GM12878 (cell line): ENCODE results near the gene BLOC1S3. TPM values are rescaled to one million over a fixed set of nuclear protein-coding genes. Genes with fewer than 3 reads are reported as not detected.

Source experiments
- ATAC-seq: fragments of 200-7000 bp; cut with Tn5 transposase; 3 replicates; pipeline ENCODE4 v1.9.1; 2020; ENCODE audit warnings: mild to moderate bottlenecking, moderate library complexity
- BruUV-seq: library from RNA; stranded (reverse); fragments of 400-500 nt; replicated peaks from 2 replicates; lab custom pipeline; 2021; lab: Mats Ljungman, UMichigan
- CTCF ChIA-PET: fragments of 300-600 bp; sonication (Branson Sonifier 250); formaldehyde crosslinking; extraction: SDS; loops from one replicate; lab custom pipeline; 2021; ENCODE audit warnings: inconsistent platforms; lab: Yijun Ruan, JAX
- POLR2A ChIA-PET: fragments of 350-600 bp; formaldehyde crosslinking; extraction: SDS; loops from one replicate; lab custom pipeline; 2021; ENCODE audit warnings: inconsistent platforms; lab: Charles Lee
- RAD21 ChIA-PET: fragments of 300-600 bp; sonication (Branson Sonifier 250); formaldehyde crosslinking; loops from one replicate; lab custom pipeline; 2023; ENCODE audit warnings: antibody characterized with exemption; ENCODE audit not compliant: unreplicated experiment; lab: Charles Lee
- SMC1A ChIA-PET: fragments of 300-600 bp; sonication (Branson Sonifier 250); formaldehyde crosslinking; loops from one replicate; lab custom pipeline; 2023; ENCODE audit not compliant: unreplicated experiment, uncharacterized antibody; lab: Charles Lee
- DNase-seq: peaks from one replicate; pipeline ENCODE4 v3.0.0-alpha.2; 2011; ENCODE audit warnings: low read depth, low spot score
- FAIRE-seq: peaks from 3 replicates; lab custom pipeline; 2011; peaks lifted over from hg19 to GRCh38; lab: Jason Lieb, UNC
- H2AFZ ChIP-seq: 2 replicates; pipeline ENCODE4 v1.6.0; 2011; ENCODE audit warnings: low read depth, low read length, control low read depth; ENCODE audit not compliant: control insufficient read depth
- H3K27ac ChIP-seq: 2 replicates; pipeline ENCODE4 v1.5.1; 2011; ENCODE audit warnings: control low read depth; ENCODE audit not compliant: control insufficient read depth, insufficient read depth
- H3K27me3 ChIP-seq, 2 experiments: replicated peaks in 1 of 2; 2 replicates each; pipeline versions ENCODE4 v1.6.0 to v1.6.1; 2011; ENCODE audit warnings: low read length in 1 of 2; ENCODE audit not compliant: control insufficient read depth in 2 of 2, insufficient read depth in 2 of 2
- H3K36me3 ChIP-seq, 2 experiments: 2 replicates each; pipeline ENCODE4 v1.5.1; 2011; ENCODE audit warnings: low read length in 1 of 2; ENCODE audit not compliant: control insufficient read depth in 2 of 2, insufficient read depth in 2 of 2
- H3K4me1 ChIP-seq: 2 replicates; pipeline ENCODE4 v1.6.1; 2011; ENCODE audit warnings: mild to moderate bottlenecking, low read length, moderate library complexity, mixed read lengths; ENCODE audit not compliant: control insufficient read depth, insufficient read depth
- H3K4me2 ChIP-seq: 2 replicates; pipeline ENCODE4 v1.6.0; 2011; ENCODE audit warnings: control low read depth; ENCODE audit not compliant: control insufficient read depth, insufficient read depth
- H3K4me3 ChIP-seq: fragments of 200-600 bp; sonication (generic); 2 replicates; pipeline ENCODE4 v1.5.1; 2016
- H3K79me2 ChIP-seq: 2 replicates; pipeline ENCODE4 v1.6.0; 2011; ENCODE audit warnings: low read length; ENCODE audit not compliant: control insufficient read depth, insufficient read depth
- H3K9ac ChIP-seq: 2 replicates; pipeline ENCODE4 v1.8.0; 2011; ENCODE audit warnings: low read length, control low read depth, mixed read lengths; ENCODE audit not compliant: control insufficient read depth, insufficient read depth
- H3K9me3 ChIP-seq: replicated peaks from 3 replicates; pipeline ENCODE4 v1.5.1; 2011; ENCODE audit warnings: mild to moderate bottlenecking, low read length; ENCODE audit not compliant: control insufficient read depth, insufficient read depth
- H4K20me1 ChIP-seq: 2 replicates; pipeline ENCODE4 v1.6.0; 2011; ENCODE audit not compliant: control insufficient read depth, insufficient read depth
- BMI1 ChIP-seq: fragments of 450-650 bp; IDR thresholded peaks from 2 replicates; pipeline ENCODE4 v1.6.1; 2016; ENCODE audit warnings: mild to moderate bottlenecking, moderate library complexity, borderline replicate concordance
- BRCA1 ChIP-seq: IDR thresholded peaks from 2 replicates; pipeline ENCODE4 v1.6.1; 2011; ENCODE audit warnings: low read depth, low read length, improper control_type of control experiment
- CEBPZ ChIP-seq: fragments of 150-350 bp; IDR thresholded peaks from 2 replicates; pipeline ENCODE4 v1.6.1; 2016; ENCODE audit warnings: low read depth, low read length
- CHD2 ChIP-seq: IDR thresholded peaks from 2 replicates; pipeline ENCODE4 v1.6.1; 2011; ENCODE audit warnings: low read depth, low read length, improper control_type of control experiment, borderline replicate concordance
- EGR1 ChIP-seq, 2 experiments: IDR thresholded peaks; 1 replicate in 1 of 2; 2 replicates in 1 of 2; pipeline ENCODE4 v1.6.1; 2011 to 2012; ENCODE audit warnings: low read depth in 2 of 2, low read length in 2 of 2, borderline replicate concordance in 1 of 2, mild to moderate bottlenecking in 1 of 2, moderate library complexity in 1 of 2
- FOS ChIP-seq: IDR thresholded peaks from 3 replicates; pipeline ENCODE4 v1.6.1; 2011; ENCODE audit warnings: borderline replicate concordance; ENCODE audit not compliant: insufficient read length; ENCODE audit errors: extremely low read depth
- IRF4 ChIP-seq: IDR thresholded peaks from 2 replicates; pipeline ENCODE4 v1.6.1; 2011; ENCODE audit warnings: low read depth, low read length
- MAX ChIP-seq: IDR thresholded peaks from 2 replicates; pipeline ENCODE4 v1.6.1; 2012; ENCODE audit warnings: low read depth, low read length, improper control_type of control experiment
- NBN ChIP-seq: fragments of 450-650 bp; IDR thresholded peaks from 2 replicates; pipeline ENCODE4 v1.6.1; 2016
- PBX3 ChIP-seq: IDR thresholded peaks from 2 replicates; pipeline ENCODE4 v1.6.1; 2011; ENCODE audit warnings: mild to moderate bottlenecking, low read depth, low read length, moderate library complexity; ENCODE audit not compliant: insufficient replicate concordance
- RAD21 ChIP-seq: IDR thresholded peaks from 2 replicates; pipeline ENCODE4 v1.6.1; 2011; ENCODE audit warnings: mild to moderate bottlenecking, low read depth, low read length, moderate library complexity; ENCODE audit not compliant: insufficient read depth
- RUNX3 ChIP-seq: IDR thresholded peaks from 2 replicates; pipeline ENCODE4 v1.6.1; 2012; ENCODE audit warnings: low read length, inconsistent platforms
- SREBF2 ChIP-seq: IDR thresholded peaks from 2 replicates; pipeline ENCODE4 v1.6.1; 2012; ENCODE audit warnings: mild to moderate bottlenecking, low read length
- TCF7 ChIP-seq: IDR thresholded peaks from 2 replicates; pipeline ENCODE4 v1.6.1; 2014; ENCODE audit warnings: antibody characterized with exemption, borderline replicate concordance
- YY1 ChIP-seq: IDR thresholded peaks from 2 replicates; pipeline ENCODE4 v1.6.1; 2011; ENCODE audit warnings: low read depth, mild to moderate bottlenecking, low read length
- ZNF207 ChIP-seq: fragments of 450-650 bp; IDR thresholded peaks from 2 replicates; pipeline ENCODE4 v1.6.1; 2014; ENCODE audit warnings: antibody characterized with exemption, mild to moderate bottlenecking, borderline replicate concordance
- ZNF384 ChIP-seq: IDR thresholded peaks from 2 replicates; pipeline ENCODE4 v1.6.1; 2012; ENCODE audit warnings: low read depth, mild to moderate bottlenecking, low read length, improper control_type of control experiment, borderline replicate concordance
- ZSCAN29 ChIP-seq: fragments of 450-650 bp; IDR thresholded peaks from 2 replicates; pipeline ENCODE4 v1.6.1; 2017; ENCODE audit warnings: mild to moderate bottlenecking, moderate library complexity
- WGBS: methylation state at CpG from one replicate; pipeline ENCODE4 v1.1.6; 2016; ENCODE audit warnings: low lambda C conversion rate; ENCODE audit not compliant: insufficient replicate concordance, insufficient coverage; ENCODE audit errors: missing lambda C conversion rate; 5-methylcytosine and 5-hydroxymethylcytosine counted together
- in situ Hi-C: fragments of 300-500 bp; cut with MboI; formaldehyde crosslinking; loops from 9 replicates; pipeline ENCODE4 v1.14.3; 2018; ENCODE audit warnings: mixed read lengths
- intact Hi-C: fragments of 100-400 bp; cut with micrococcal nuclease; formaldehyde crosslinking; loops from one replicate; pipeline ENCODE4 v1.14.2; 2022; ENCODE audit not compliant: unreplicated experiment
- polyA plus RNA-seq, 11 experiments: library from polyadenylated mRNA; depleted of rRNA in 4 of 11; unstranded in 6 of 11; stranded (reverse) in 5 of 11; fragments of >200 nt; fragmentation: Nextera tagmentation in 4 of 11; fragmentation: Illumina TruSeq in 1 of 11; extraction: Ambion mirVana in 4 of 11; extraction: Trizol in 1 of 11; gene quantifications; 1 replicate in 1 of 11; 2 replicates in 10 of 11; pipeline versions ENCODE4 v1.2.1 to v1.2.3, GENCODE V29; 2011 to 2016; ENCODE audit warnings: inconsistent platforms in 2 of 11, missing spikeins in 2 of 11, low read depth in 1 of 11
- total RNA-seq, 4 experiments: library from RNA; depleted of rRNA in 3 of 4; stranded (reverse); fragments of >200 nt in 3 of 4; fragmentation: Illumina TruSeq in 1 of 4; extraction: Trizol in 1 of 4; gene quantifications; 2 replicates each; pipeline versions ENCODE4 v1.2.1 to v1.2.3, GENCODE V29; 2013 to 2021

The BLOC1S3 gene
- total and polyA plus RNA-seq, 10 of the 15 experiments (the other 5 are each of a cell fraction or from before 2014, with no cell fraction given) = 3.6 to 18.3 (median 10.4) TPM

GRCh38 chr19:45211751-45212381 is 33.3 kb downstream of the BLOC1S3 start:
- no peak overlapping the region for H3K4me2 ChIP-seq
- FAIRE-seq = no peak

More at GRCh38 chr19:45211751-45212381, 33.3 kb downstream of the BLOC1S3 start:
- no TSS peak for BruUV-seq
- no peak for ATAC-seq
- H3K4me3 ChIP-seq = no peak overlapping the region
- H2AFZ ChIP-seq = no peak overlapping the region
- SMC1A ChIA-PET = no interaction called here
- no peaks in the 10 kb centered on the region for H3K79me2 ChIP-seq
- H3K27ac ChIP-seq = no peak overlapping the region
- TF ChIP-seq BMI1 (no peak), RUNX3 (no peak), ZNF384 (no peak), CHD2 (no peak), MAX (no peak), FOS (no peak), YY1 (no peak), ZSCAN29 (no peak), RAD21 (no peak), CEBPZ (no peak), PBX3 (no peak), IRF4 (no peak), NBN (no peak), ZNF207 (no peak), BRCA1 (no peak), TCF7 (no peak), SREBF2 (no peak), EGR1 (IDR thresholded peaks at IDR 0.05; ENCODE audit: borderline replicate concordance in 1 of 2, low read depth in 2 of 2, low read length in 2 of 2) (no peak)
- intact Hi-C loops = no loop called here
- in situ Hi-C loops = no loop called here
- 39% methylated on average over 15 of the region's 17 CpGs for WGBS
- RAD21 ChIA-PET = interaction anchor here (0.7 kb wide), 1 partner anchor 117 kb away, joined by 3 read pairs; no protein-coding TSS in a partner anchor
- H3K9ac ChIP-seq = no peak overlapping the region
- DNase-seq = no peak
- H3K36me3 ChIP-seq = no peaks in the 10 kb centered on the region
- no peaks in the 10 kb centered on the region for H3K4me1 ChIP-seq
- POLR2A ChIA-PET = interaction anchor here (0.6 kb wide), 1 partner anchor 14 kb away, joined by 4 read pairs; no protein-coding TSS in a partner anchor
- CTCF ChIA-PET = no interaction called here
- H3K9me3 ChIP-seq = no peaks in the 10 kb centered on the region
- H3K27me3 ChIP-seq = peaks cover 0 to 2% of the 10 kb centered on the region in 2 experiments
- H4K20me1 ChIP-seq = no peaks in the 10 kb centered on the region
